GM12874 (cell line): ENCODE results near the gene ACACB.

Source experiments
- TF ChIP-seq, protein P1 (sequence below): IDR thresholded peaks from 2 replicates; pipeline ENCODE4 v1.5.1; 2011; ENCODE audit warnings: low read depth, mild to moderate bottlenecking, control low read depth, low read length, moderate library complexity; ENCODE audit not compliant: insufficient read depth

The ACACB gene

DNA sequence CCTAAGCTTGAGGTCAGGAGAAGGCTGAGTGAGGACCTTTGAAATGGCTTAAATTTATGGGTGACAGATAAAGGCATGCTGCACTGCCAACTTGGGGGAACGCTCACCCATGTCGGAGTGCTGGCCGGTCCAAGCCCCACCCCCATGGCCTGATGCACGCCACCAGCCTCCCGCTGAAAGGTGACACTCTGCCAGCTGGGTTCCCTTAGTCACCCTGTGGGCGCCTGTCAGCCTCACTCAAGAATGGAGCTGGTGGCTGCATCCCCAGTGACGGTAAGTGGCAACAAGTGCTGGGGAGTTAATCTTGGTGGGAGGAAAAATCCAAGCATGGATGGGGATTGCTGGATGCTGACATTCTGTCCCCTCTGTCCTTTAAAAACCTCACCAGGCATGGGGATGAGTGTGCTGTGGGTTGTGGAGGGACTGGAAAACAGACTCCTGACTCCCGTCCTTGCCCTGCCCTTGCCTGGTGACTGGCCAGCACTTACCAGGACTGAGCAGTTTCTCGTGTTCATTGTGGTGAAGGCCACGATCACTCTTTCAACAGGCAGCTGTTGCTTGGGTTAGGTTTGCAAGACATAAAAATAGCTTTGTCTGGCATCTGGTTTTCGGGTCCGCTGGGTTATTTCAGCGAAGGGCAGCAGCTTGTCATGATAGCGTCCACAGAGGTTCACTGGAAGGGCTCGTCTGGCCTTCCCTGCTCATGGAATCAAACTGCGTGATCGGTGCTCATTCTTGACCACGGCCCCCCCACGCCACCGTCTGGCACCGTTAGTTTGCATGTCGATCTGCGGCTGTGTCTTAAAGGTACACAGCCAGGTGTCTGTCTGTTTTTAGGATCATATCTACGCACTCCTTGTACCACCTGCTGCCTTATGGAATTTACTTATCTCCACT is 15.0 kb downstream of the ACACB start:
- TF ChIP-seq, protein P1, sequence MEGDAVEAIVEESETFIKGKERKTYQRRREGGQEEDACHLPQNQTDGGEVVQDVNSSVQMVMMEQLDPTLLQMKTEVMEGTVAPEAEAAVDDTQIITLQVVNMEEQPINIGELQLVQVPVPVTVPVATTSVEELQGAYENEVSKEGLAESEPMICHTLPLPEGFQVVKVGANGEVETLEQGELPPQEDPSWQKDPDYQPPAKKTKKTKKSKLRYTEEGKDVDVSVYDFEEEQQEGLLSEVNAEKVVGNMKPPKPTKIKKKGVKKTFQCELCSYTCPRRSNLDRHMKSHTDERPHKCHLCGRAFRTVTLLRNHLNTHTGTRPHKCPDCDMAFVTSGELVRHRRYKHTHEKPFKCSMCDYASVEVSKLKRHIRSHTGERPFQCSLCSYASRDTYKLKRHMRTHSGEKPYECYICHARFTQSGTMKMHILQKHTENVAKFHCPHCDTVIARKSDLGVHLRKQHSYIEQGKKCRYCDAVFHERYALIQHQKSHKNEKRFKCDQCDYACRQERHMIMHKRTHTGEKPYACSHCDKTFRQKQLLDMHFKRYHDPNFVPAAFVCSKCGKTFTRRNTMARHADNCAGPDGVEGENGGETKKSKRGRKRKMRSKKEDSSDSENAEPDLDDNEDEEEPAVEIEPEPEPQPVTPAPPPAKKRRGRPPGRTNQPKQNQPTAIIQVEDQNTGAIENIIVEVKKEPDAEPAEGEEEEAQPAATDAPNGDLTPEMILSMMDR, result no peak

DNA sequence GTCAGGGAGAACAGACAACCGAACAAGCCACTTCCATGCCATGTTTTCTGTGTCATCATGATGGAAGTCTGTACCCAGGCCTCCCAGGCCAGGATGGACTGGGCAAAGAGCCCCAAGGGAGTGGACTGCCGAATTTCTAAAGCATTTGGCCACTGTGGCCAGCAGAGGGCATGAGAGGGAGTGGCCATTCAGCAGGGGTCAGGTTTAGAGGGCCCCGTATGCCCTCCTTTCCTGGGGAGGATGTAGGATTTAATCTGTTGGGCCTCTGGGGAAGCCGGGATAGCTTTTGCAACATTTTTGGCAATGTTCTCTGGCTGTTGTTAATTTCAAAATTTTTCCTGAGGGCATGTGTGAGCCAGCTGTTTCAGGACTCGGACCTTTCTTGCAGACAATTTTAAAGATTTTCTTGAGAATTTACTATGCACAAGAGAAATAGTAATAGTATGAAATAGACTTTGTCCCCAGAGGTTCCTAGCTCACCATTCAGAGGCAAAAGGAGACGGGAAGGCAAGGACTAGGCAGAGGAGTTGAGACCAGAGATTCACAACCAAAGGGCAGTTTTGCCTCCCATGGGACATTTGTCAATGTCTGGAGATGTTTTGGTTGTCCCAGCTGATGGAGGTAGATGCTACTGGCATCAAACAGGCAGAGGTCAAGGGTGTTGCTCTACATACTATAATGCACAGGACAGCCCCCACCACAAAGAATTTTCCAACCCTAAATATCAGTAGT is 18.0 kb downstream of the ACACB start:
- TF ChIP-seq, protein P1, result peak; percentile 46; the same call in 1 of the 2 replicates

DNA sequence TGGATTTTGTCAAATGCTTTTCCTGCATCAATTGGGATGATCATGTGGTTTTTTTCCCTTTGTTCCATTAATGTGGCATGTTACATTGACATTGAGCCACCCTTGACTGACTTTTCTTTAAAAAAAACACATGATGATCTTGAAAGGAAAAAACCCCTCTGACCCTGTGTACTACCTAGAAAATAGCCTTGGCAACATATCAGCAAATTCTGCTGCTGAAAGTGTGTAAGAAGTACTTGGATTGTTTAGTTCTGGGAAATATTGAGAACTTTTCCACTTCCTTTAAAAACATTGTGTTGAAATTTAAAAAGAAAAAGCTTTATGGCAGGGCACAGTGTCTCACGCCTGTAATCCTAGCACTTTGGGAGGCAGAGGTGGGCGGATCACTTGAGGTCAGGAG is 20.7 kb downstream of the ACACB start:
- TF ChIP-seq, protein P1, result no peak

DNA sequence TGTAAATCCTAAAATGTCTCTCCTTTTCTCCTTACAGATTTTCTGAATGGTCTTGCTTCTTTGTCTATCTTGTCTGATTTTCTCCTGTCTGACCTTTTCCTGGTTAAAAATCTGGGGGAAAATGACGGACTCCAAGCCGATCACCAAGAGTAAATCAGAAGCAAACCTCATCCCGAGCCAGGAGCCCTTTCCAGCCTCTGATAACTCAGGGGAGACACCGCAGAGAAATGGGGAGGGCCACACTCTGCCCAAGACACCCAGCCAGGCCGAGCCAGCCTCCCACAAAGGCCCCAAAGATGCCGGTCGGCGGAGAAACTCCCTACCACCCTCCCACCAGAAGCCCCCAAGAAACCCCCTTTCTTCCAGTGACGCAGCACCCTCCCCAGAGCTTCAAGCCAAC is 23.0 kb downstream of the ACACB start:
- TF ChIP-seq, protein P1, result no peak

DNA sequence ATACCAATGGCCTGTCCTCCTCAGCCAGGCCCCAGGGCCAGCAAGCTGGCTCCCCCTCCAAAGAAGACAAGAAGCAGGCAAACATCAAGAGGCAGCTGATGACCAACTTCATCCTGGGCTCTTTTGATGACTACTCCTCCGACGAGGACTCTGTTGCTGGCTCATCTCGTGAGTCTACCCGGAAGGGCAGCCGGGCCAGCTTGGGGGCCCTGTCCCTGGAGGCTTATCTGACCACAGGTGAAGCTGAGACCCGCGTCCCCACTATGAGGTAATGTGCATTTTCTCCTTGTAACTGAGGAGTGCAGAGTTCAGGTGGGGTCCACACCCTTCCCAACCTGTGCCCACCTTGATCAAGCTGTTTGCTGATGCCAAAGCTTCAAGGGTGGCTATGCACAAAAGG is 23.4 kb downstream of the ACACB start:
- TF ChIP-seq, protein P1, result no peak

DNA sequence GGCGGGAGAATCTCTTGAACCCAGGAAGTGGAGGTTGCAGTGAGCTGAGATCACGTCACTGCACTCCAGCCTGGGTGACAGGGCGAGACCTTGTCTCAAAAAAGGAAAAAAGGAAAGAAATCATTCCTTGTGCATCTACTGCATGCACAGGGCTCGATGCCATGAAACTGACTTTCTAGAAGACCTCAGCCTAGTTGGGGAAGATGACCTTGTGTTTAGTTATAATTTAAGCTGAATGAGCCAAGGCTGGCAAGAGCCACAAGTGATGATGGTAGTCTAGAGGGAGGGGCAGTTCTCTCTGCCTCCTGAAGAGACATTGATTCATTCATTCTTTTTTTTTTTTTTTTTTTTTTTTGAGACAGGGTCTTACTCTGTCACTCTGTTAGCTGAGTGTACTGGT is 24.2 kb downstream of the ACACB start:
- TF ChIP-seq, protein P1, result no peak

DNA sequence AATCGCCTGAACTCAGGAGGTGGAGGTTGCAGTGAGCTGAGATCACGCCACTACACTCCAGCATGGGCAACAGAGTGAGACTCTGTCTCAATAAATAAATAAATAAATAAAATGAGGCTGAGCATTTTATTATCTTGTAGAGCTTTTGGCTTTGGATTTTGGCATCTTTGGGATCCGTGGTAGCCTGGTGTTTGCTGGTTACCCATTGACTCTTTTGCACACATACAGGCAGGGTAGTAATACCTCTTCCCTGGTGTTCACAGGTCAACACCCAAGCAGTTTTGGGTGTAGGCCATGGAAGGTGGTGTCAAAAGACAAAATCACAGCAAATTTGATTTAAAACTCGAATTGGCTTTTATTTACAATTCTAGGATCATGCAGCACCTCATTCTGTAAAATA is 27.8 kb downstream of the ACACB start:
- TF ChIP-seq, protein P1, result no peak
